Common myeloid progenitor, CD34-positive (primary cell): ENCODE results near the gene RUSF1.
"Not testable (repeated sequence)": the region's sequence is repeated elsewhere in the genome, so short reads cannot be mapped to it uniquely, and the experiment has no call there.

ENCODE experiments used
- CTCF ChIA-PET: fragments of 350-600 bp; sonication (Branson Sonifier 250); formaldehyde crosslinking; loops from one replicate; lab custom pipeline; 2021; ENCODE audit warnings: antibody characterized with exemption; lab: Charles Lee
- POLR2A ChIA-PET: fragments of 350-600 bp; sonication (Branson Sonifier 250); formaldehyde crosslinking; loops from one replicate; lab custom pipeline; 2021; ENCODE audit warnings: antibody characterized with exemption; lab: Charles Lee
- DNase-seq, 3 donors: peaks; one replicate each; pipeline versions ENCODE4 v3.0.0 to v3.0.0-alpha.2; 2013
- H3K27ac ChIP-seq, 2 experiments: 1 replicate in 1 of 2; 2 replicates in 1 of 2; pipeline ENCODE4 v1.7.0; 2013; ENCODE audit warnings: inconsistent platforms in 2 of 2, low read length in 2 of 2, mild to moderate bottlenecking in 2 of 2, low read depth in 1 of 2, moderate library complexity in 1 of 2; ENCODE audit not compliant: severe bottlenecking in 2 of 2, insufficient read depth in 1 of 2, poor library complexity in 1 of 2
- H3K27me3 ChIP-seq, 5 experiments: replicated peaks in 2 of 5; 1 replicate in 3 of 5; 2 replicates in 2 of 5; pipeline versions ENCODE4 v1.6.1 to v1.7.0; 2013; ENCODE audit warnings: low read length in 4 of 5, mild to moderate bottlenecking in 2 of 5, moderate library complexity in 2 of 5, inconsistent platforms in 1 of 5; ENCODE audit not compliant: insufficient read depth in 5 of 5, control insufficient read depth in 4 of 5
- H3K36me3 ChIP-seq, 4 experiments: 1 replicate in 2 of 4; 2 replicates in 2 of 4; pipeline versions ENCODE4 v1.6.1 to v1.7.0; 2013; ENCODE audit warnings: low read length in 3 of 4, control low read depth in 1 of 4, mild to moderate bottlenecking in 1 of 4; ENCODE audit not compliant: control insufficient read depth in 4 of 4, insufficient read depth in 4 of 4
- H3K4me1 ChIP-seq, 4 experiments: 1 replicate in 3 of 4; 2 replicates in 1 of 4; pipeline versions ENCODE4 v1.6.1 to v1.7.1; 2013; ENCODE audit warnings: low read length in 3 of 4, mild to moderate bottlenecking in 3 of 4, control low read depth in 1 of 4, inconsistent platforms in 1 of 4, moderate library complexity in 1 of 4; ENCODE audit not compliant: control insufficient read depth in 4 of 4, insufficient read depth in 4 of 4; ENCODE audit errors: control extremely low read depth in 1 of 4
- H3K4me3 ChIP-seq, 7 experiments: 1 replicate in 4 of 7; 2 replicates in 3 of 7; pipeline versions ENCODE4 v1.5.1 to v1.7.0; 2013; ENCODE audit warnings: mild to moderate bottlenecking in 7 of 7, low read length in 6 of 7, moderate library complexity in 6 of 7, inconsistent platforms in 2 of 7, low read depth in 2 of 7, control low read depth in 1 of 7; ENCODE audit not compliant: insufficient read depth in 4 of 7, control insufficient read depth in 1 of 7; ENCODE audit errors: extremely low read depth in 1 of 7
- H3K9me3 ChIP-seq, 5 experiments: 1 replicate in 4 of 5; 2 replicates in 1 of 5; pipeline versions ENCODE4 v1.6.1 to v1.7.1; 2013; ENCODE audit warnings: low read length in 4 of 5, mild to moderate bottlenecking in 2 of 5, inconsistent platforms in 1 of 5, low read depth in 1 of 5, moderate library complexity in 1 of 5; ENCODE audit not compliant: control insufficient read depth in 4 of 5, insufficient read depth in 2 of 5; ENCODE audit errors: control extremely low read depth in 1 of 5
- WGBS: methylation state at CpG from one replicate; pipeline ENCODE4 v1.1.5; 2013; ENCODE audit not compliant: insufficient coverage; 5-methylcytosine and 5-hydroxymethylcytosine counted together

RUSF1 gene

GRCh38 chr16:31529108-31529936, 21.1 kb upstream of the RUSF1 start:
- Histone ChIP-seq H3K36me3 (no peaks in the 10 kb centered on the region), H3K27me3 (peaks cover 0 to 4% (median 0%) of the 10 kb centered on the region in 5 experiments), H3K4me1 (peaks cover 0 to 22% (median 10%) of the 10 kb centered on the region in 4 experiments), H3K27ac (no peak overlapping the region), H3K4me3 (peak overlapping the region; percentile 19 to 73 (median 51)), H3K9me3 (no peaks in the 10 kb centered on the region)
- WGBS, result 19% methylated on average over 34 of the region's 52 CpGs
- CTCF ChIA-PET, result interaction anchor here (1.1 to 1.6 kb wide), 3 partner anchors 8 to 22 kb away, joined by 3 to 4 read pairs (median 3); no protein-coding TSS in a partner anchor
- POLR2A ChIA-PET, result interaction anchor here (1.1 kb wide), 1 partner anchor 21 kb away, joined by 3 read pairs; the partner anchor contains the start of gene RUSF1
- DNase-seq, result no peak

DNA sequence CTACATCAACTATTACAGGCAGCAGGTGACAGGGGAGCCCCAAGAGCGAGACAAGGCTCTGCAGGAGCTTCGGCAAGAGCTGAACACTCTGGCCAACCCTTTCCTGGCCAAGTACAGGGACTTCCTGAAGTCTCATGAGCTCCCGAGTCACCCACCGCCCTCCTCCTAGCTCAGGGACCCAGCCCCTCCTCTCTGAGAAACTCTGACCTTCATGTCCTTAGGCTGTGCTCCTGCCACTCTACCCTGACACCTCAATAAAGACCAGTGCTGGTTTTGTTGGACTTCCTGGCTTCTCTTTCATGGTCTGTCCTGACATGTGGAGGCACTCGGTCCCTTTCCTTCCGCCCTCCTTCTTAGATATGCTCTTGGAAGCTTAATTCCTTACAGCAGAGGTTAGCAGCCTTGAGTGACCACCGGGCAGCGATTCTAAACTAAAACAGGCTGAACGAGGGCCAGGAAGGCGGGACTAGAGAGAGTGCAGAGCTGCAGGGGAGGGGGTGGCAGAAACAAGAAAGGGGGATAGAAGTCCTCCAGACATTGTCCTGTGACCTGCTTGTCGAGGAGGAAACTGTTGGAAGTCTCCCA, 20.4 kb upstream of the RUSF1 start:
- Histone ChIP-seq H3K4me3 (peak overlapping the region in 4 of 7 experiments; percentile 19 to 73 (median 67)), H3K27me3 (peaks cover 0 to 4% (median 0%) of the 10 kb centered on the region in 5 experiments), H3K4me1 (peaks cover 0 to 22% (median 10%) of the 10 kb centered on the region in 4 experiments), H3K27ac (no peak overlapping the region), H3K9me3 (no peaks in the 10 kb centered on the region), H3K36me3 (no peaks in the 10 kb centered on the region)
- ChIA-PET POLR2A (interaction anchor here (1.1 kb wide), 1 partner anchor 21 kb away, joined by 3 read pairs; the partner anchor contains the start of gene RUSF1), CTCF (interaction anchor here (1.1 to 1.6 kb wide), 3 partner anchors 7 to 22 kb away, joined by 3 to 4 read pairs (median 3); no protein-coding TSS in a partner anchor)
- DNase-seq, result no peak
- WGBS, result 67% methylated on average over 7 of the region's 11 CpGs

- 95% methylated on average over 6 of the region's 6 CpGs for WGBS
- ChIA-PET CTCF (interaction anchor here (1.3 kb wide), 1 partner anchor 14 kb away, joined by 3 read pairs; no protein-coding TSS in a partner anchor), POLR2A (no interaction called here)
- H3K27me3 ChIP-seq, result peaks cover 0 to 4% (median 0%) of the 10 kb centered on the region in 5 experiments
- H3K36me3 ChIP-seq, result no peaks in the 10 kb centered on the region
- H3K4me1 ChIP-seq, result peaks cover 0 to 18% (median 9%) of the 10 kb centered on the region in 4 experiments
- no peak within 1 kb of the TSS for H3K27ac ChIP-seq
- H3K4me3 ChIP-seq, result no peak within 1 kb of the TSS
- H3K9me3 ChIP-seq, result no peaks in the 10 kb centered on the region
- no peak for DNase-seq
These were observed 19.6 kb upstream of the RUSF1 start, which contains the start of gene AHSP for GRCh38 chr16:31527734-31528274. AHSP (plus strand) TSS chr16:31527900; CDS start chr16:31528140, 240 bp downstream.

DNA sequence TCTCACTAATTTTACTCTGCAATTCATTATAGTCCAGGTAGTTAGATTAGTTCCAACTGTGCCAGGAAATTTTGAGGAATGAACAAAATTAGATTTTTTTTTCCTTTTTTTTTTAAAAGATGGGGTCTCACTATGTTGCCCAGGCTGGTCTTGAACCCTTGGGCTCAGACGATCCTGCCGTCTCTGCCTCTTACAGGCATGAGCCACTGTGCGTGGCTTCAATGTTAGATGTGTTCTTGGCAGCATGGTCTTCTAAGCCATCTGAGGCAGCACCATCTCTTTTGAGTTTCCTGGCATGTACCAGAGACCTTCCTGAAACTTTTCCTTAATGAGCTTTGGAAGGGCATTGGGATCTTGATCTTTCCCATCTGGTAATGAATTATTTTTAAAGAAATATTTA, 16.9 kb upstream of the RUSF1 start:
- Histone ChIP-seq H3K27ac (no peak overlapping the region), H3K36me3 (no peaks in the 10 kb centered on the region), H3K27me3 (peaks cover 0 to 4% (median 0%) of the 10 kb centered on the region in 5 experiments), H3K4me3 (no peak overlapping the region), H3K4me1 (peaks cover 0 to 18% (median 9%) of the 10 kb centered on the region in 4 experiments), H3K9me3 (no peaks in the 10 kb centered on the region)
- no peak for DNase-seq
- ChIA-PET POLR2A (no interaction called here), CTCF (interaction anchor here (1.5 kb wide), 1 partner anchor 69 kb away, joined by 4 read pairs; no protein-coding TSS in a partner anchor)
- WGBS, result 94% methylated on average over 3 of the region's 3 CpGs

DNA sequence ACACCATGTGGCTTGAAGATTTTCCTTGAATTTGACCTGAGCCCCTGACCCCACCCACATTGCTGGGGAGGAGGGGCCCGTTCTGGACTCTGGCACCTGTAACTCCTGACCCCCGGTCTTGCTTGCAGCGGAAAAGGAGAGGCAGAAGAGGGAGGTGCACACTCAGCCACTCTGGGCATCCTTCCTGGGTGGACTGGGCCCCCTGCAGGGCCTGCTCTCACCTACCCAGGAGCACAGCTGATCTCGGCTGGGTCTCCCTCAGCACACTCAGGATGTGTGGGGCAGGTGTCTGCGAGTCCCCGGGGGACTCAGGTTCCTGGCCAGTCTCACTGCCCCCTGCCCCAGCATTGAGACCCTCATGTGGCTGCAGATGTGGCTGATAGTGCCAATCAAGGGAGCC, 15.6 kb upstream of the RUSF1 start:
- H3K36me3 ChIP-seq, H3K4me3 ChIP-seq, H3K9me3 ChIP-seq, CTCF ChIA-PET, POLR2A ChIA-PET, H3K27me3 ChIP-seq, H3K27ac ChIP-seq, H3K4me1 ChIP-seq, DNase-seq: not testable (repeated sequence)
- WGBS, result no CpG with 5 or more reads among the region's 6 CpGs

GRCh38 chr16:31522071-31522470, 13.9 kb upstream of the RUSF1 start:
- H3K27me3 ChIP-seq, result no peaks in the 10 kb centered on the region
- H3K4me1 ChIP-seq, result no peaks in the 10 kb centered on the region
- no peaks in the 10 kb centered on the region for H3K36me3 ChIP-seq
- no peak for DNase-seq
- CTCF ChIA-PET, result interaction anchor here (0.9 to 1.1 kb wide), 2 partner anchors 7 to 12 kb away, joined by 3 read pairs; no protein-coding TSS in a partner anchor
- 98% methylated on average over 5 of the region's 6 CpGs for WGBS
- no peaks in the 10 kb centered on the region for H3K9me3 ChIP-seq
- POLR2A ChIA-PET, result no interaction called here
- H3K27ac ChIP-seq, result no peak overlapping the region
- no peak overlapping the region for H3K4me3 ChIP-seq
